NCI-H1436 (cell line): Measurements from ENCODE around the gene RTP3.
"Not testable (repeated sequence)": the region's sequence is repeated elsewhere in the genome, so short reads cannot be mapped to it uniquely, and the experiment has no call there.

Source experiments
- DNase-seq: peaks from one replicate; lab custom pipeline; 2025; lab: John Stamatoyannopoulos, UW

The RTP3 gene

GRCh38 chr3:46491089-46492070 lies 6.4 kb upstream of the RTP3 start:
- no peak for DNase-seq

- DNase-seq, result no peak
Observed at GRCh38 chr3:46492890-46493547, 4.8 kb upstream of the RTP3 start.

GRCh38 chr3:46494491-46494890 lies 3.3 kb upstream of the RTP3 start:
- not testable (repeated sequence) for DNase-seq

- DNase-seq, result no peak
Observed at GRCh38 chr3:46495901-46496456, 1.8 kb upstream of the RTP3 start.

GRCh38 chr3:46496746-46497555 lies 825 bp upstream of the RTP3 start:
- DNase-seq, result no peak

- no peak for DNase-seq
Observed at GRCh38 chr3:46498916-46499519, 1.2 kb downstream of the RTP3 start.

GRCh38 chr3:46500656-46501635 lies 3.2 kb downstream of the RTP3 start:
- no peak for DNase-seq

GRCh38 chr3:46501702-46502101 lies 3.9 kb downstream of the RTP3 start:
- no peak for DNase-seq

- DNase-seq, result no peak
Observed at GRCh38 chr3:46503200-46503874, 5.6 kb downstream of the RTP3 start.

- DNase-seq, result no peak
Observed at GRCh38 chr3:46504789-46505188, 7.0 kb downstream of the RTP3 start.

GRCh38 chr3:46505953-46506352 lies 8.2 kb downstream of the RTP3 start:
- DNase-seq, result no peak

- DNase-seq, result no peak
Observed at GRCh38 chr3:46506526-46506925, 8.8 kb downstream of the RTP3 start.

GRCh38 chr3:46508850-46509591 lies 11.2 kb downstream of the RTP3 start:
- no peak for DNase-seq

GRCh38 chr3:46509661-46510187 lies 11.9 kb downstream of the RTP3 start:
- no peak for DNase-seq

GRCh38 chr3:46512191-46512749 lies 14.5 kb downstream of the RTP3 start:
- DNase-seq, result no peak

GRCh38 chr3:46516521-46516920 lies 18.7 kb downstream of the RTP3 start:
- no peak for DNase-seq

- DNase-seq, result no peak
Observed at GRCh38 chr3:46517016-46517783, 19.4 kb downstream of the RTP3 start.

GRCh38 chr3:46517784-46518181 lies 20.0 kb downstream of the RTP3 start:
- no peak for DNase-seq
